Spleen (tissue), 11 donors: ENCODE measurements around the gene TMEM181. TPM values are rescaled to one million over a fixed set of nuclear protein-coding genes. Genes with fewer than 3 reads are reported as not detected.

Source experiments
- DNase-seq: peaks from one replicate; pipeline ENCODE4 v3.0.0-alpha.2; 2020
- H3K27ac ChIP-seq, 8 donors: fragments of 200-600 bp; sonication (generic) in 7 of 8; 1 replicate in 4 of 8; 2 replicates in 4 of 8; pipeline versions ENCODE4 v1.5.0 to v1.8.0; 2016 to 2021; ENCODE audit warnings: inconsistent platforms in 4 of 8, mild to moderate bottlenecking in 4 of 8, moderate library complexity in 1 of 8
- H3K27me3 ChIP-seq, 7 donors: fragments of 200-600 bp; sonication (generic) in 6 of 7; replicated peaks in 1 of 7; 1 replicate in 4 of 7; 2 replicates in 3 of 7; pipeline versions ENCODE4 v1.5.0 to v1.8.0; 2016 to 2021; ENCODE audit warnings: inconsistent platforms in 3 of 7, mild to moderate bottlenecking in 1 of 7
- H3K36me3 ChIP-seq, 6 donors: fragments of 200-600 bp; sonication (generic) in 5 of 6; 1 replicate in 4 of 6; 2 replicates in 2 of 6; pipeline versions ENCODE4 v1.5.0 to v1.8.0; 2016 to 2021; ENCODE audit warnings: inconsistent platforms in 2 of 6
- H3K4me1 ChIP-seq, 6 donors: fragments of 200-600 bp; sonication (generic) in 5 of 6; 1 replicate in 3 of 6; 2 replicates in 3 of 6; pipeline versions ENCODE4 v1.5.0 to v1.8.0; 2016 to 2021; ENCODE audit warnings: inconsistent platforms in 3 of 6
- H3K4me3 ChIP-seq, 8 donors: fragments of 200-600 bp; sonication (generic) in 7 of 8; 1 replicate in 4 of 8; 2 replicates in 4 of 8; pipeline versions ENCODE4 v1.5.0 to v1.8.0; 2016 to 2021; ENCODE audit warnings: inconsistent platforms in 4 of 8, mild to moderate bottlenecking in 4 of 8, moderate library complexity in 2 of 8
- H3K9me3 ChIP-seq, 8 donors: fragments of 200-600 bp; sonication (generic) in 7 of 8; 1 replicate in 4 of 8; 2 replicates in 4 of 8; pipeline versions ENCODE4 v1.5.0 to v1.8.0; 2016 to 2021; ENCODE audit warnings: inconsistent platforms in 4 of 8
- POLR2A ChIP-seq, 3 donors: fragments of 450-650 bp; IDR thresholded peaks; one replicate each; pipeline ENCODE4 v1.5.1; 2017; ENCODE audit warnings: antibody characterized with exemption in 3 of 3, mild to moderate bottlenecking in 1 of 3
- POLR2AphosphoS5 ChIP-seq, 3 donors: sonication (generic); formaldehyde crosslinking; IDR thresholded peaks; one replicate each; pipeline ENCODE4 v1.5.1; 2017; ENCODE audit warnings: antibody characterized with exemption in 3 of 3
- WGBS, 5 donors: extraction: QIAGEN DNeasy Blood & Tissue Kit in 3 of 5; methylation state at CpG; one replicate each; pipeline versions ENCODE4 v1.1.5 to v1.1.7; 2013 to 2018; 5-methylcytosine and 5-hydroxymethylcytosine counted together
- intact Hi-C: fragments of 100-400 bp; cut with DNase I; formaldehyde crosslinking; loops from one replicate; pipeline ENCODE4 v1.15.0; 2023; ENCODE audit warnings: low total_unique reads
- polyA plus RNA-seq, 3 donors: library from polyadenylated mRNA; stranded (reverse); fragments of 200-250 nt; gene quantifications; one replicate each; pipeline ENCODE4 v1.2.1, GENCODE V29; 2013
- total RNA-seq, 7 donors: library from RNA; depleted of rRNA in 3 of 7; stranded (reverse); fragments of >200 nt in 3 of 7; fragmentation: NEBNext Ultra II Directional in 4 of 7; extraction: Animal tissue kit (Norgen Biotek cat#: 25700) in 4 of 7; gene quantifications; one replicate each; pipeline versions ENCODE4 v1.1.0 to v1.2.1, GENCODE V29; 2016 to 2021
- TF ChIP-seq, protein P1 (sequence below), 11 experiments: fragments of 200-600 bp in 7 of 11; fragments of 450-650 bp in 4 of 11; sonication (generic) in 4 of 11; IDR thresholded peaks in 8 of 11; conservative IDR thresholded peaks in 3 of 11; 1 replicate in 7 of 11; 2 replicates in 4 of 11; pipeline versions ENCODE4 v1.4.0 to v1.8.0; 2016 to 2021; ENCODE audit warnings: antibody characterized with exemption in 11 of 11, inconsistent platforms in 4 of 11, mild to moderate bottlenecking in 1 of 11
- donor health status: healthy with polysubstance abuse.
- donor health status: DM: no; HTN: no; CAD: no; lungs with moderate emphysema.
- donor health status: DM: no; HTN: no; CAD: no.
- donor health status: Bipolar disorder and iron deficiency.
- donor health status: healthy.
- donor health status: DM: no; HTN: no; CAD: no.
- donor health status: DM: yes; HTN: yes; CAD: no.

The TMEM181 gene
- total and polyA plus RNA-seq, 10 donors: 7.0 to 39.4 (median 23.6) TPM

GRCh38 chr6:158608221-158608620 lies 48.3 kb downstream of the TMEM181 start:
- no peak overlapping the region for H3K27ac ChIP-seq
- intact Hi-C loops: no loop called here
- peaks cover 0 to 95% (median 63%) of the 10 kb centered on the region in 6 donors for H3K36me3 ChIP-seq
- TF ChIP-seq POLR2AphosphoS5 (IDR thresholded peaks at IDR 0.05) (no peak), POLR2A (IDR thresholded peaks at IDR 0.05) (no peak)
- TF ChIP-seq, protein P1, sequence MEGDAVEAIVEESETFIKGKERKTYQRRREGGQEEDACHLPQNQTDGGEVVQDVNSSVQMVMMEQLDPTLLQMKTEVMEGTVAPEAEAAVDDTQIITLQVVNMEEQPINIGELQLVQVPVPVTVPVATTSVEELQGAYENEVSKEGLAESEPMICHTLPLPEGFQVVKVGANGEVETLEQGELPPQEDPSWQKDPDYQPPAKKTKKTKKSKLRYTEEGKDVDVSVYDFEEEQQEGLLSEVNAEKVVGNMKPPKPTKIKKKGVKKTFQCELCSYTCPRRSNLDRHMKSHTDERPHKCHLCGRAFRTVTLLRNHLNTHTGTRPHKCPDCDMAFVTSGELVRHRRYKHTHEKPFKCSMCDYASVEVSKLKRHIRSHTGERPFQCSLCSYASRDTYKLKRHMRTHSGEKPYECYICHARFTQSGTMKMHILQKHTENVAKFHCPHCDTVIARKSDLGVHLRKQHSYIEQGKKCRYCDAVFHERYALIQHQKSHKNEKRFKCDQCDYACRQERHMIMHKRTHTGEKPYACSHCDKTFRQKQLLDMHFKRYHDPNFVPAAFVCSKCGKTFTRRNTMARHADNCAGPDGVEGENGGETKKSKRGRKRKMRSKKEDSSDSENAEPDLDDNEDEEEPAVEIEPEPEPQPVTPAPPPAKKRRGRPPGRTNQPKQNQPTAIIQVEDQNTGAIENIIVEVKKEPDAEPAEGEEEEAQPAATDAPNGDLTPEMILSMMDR (IDR thresholded peaks at IDR 0.05 in 8 of 11, conservative IDR thresholded peaks at IDR 0.05 in 3 of 11): no peak
- DNase-seq: no peak
- H3K4me3 ChIP-seq: no peak overlapping the region
- WGBS, 5 donors: 93 to 99% (median 95%) methylated on average over 11 to 12 of the region's 12 CpGs
- H3K9me3 ChIP-seq: no peaks in the 10 kb centered on the region
- H3K27me3 ChIP-seq: no peaks in the 10 kb centered on the region
- peaks cover 0 to 5% (median 0%) of the 10 kb centered on the region in 6 donors for H3K4me1 ChIP-seq

DNA sequence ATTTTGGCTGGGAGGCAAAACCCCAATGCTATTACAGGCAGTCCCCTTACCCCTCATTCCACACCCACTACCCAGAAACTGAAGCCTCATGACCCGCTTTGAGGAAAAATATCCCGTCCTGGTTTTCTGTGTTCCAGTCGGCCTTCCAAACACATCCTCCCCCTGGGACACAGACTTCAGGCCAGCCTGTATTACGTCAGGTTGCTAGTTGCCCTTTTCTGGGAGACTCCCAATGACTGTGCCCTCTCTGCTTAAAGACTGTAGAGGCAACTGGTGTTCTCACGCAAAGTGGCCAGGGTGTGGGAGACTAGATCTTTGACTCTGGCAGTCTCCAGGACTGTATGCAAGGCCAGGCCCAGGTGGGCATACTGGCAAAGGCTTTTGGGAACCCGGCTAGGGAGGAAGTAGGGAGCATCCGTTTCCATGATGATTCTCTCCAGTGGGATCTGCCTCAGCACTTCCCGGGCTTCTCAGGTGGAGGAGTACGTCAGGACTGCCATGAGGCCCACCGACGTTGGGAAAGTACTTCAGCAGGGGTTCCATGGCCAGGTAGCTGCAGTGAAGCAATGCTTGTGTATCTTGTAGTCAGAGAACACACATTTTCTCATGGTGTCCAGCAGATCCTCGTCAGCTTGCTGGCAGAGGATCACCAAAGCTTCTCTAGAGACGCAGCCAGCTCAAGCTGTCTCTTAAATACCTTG lies 49.7 kb downstream of the TMEM181 start:
- no peak for DNase-seq
- peaks cover 0 to 4% (median 0%) of the 10 kb centered on the region in 8 donors for H3K9me3 ChIP-seq
- H3K4me1 ChIP-seq: peaks cover 0 to 5% (median 0%) of the 10 kb centered on the region in 6 donors
- H3K27me3 ChIP-seq: no peaks in the 10 kb centered on the region
- TF ChIP-seq POLR2A (IDR thresholded peaks at IDR 0.05): no peak
- TF ChIP-seq POLR2AphosphoS5 (IDR thresholded peaks at IDR 0.05): no peak
- TF ChIP-seq, protein P1 (IDR thresholded peaks at IDR 0.05 in 8 of 11, conservative IDR thresholded peaks at IDR 0.05 in 3 of 11): no peak
- H3K27ac ChIP-seq: no peak overlapping the region
- H3K4me3 ChIP-seq: no peak overlapping the region
- H3K36me3 ChIP-seq: peaks cover 0 to 95% (median 63%) of the 10 kb centered on the region in 6 donors
- WGBS, 5 donors: 90 to 94% (median 93%) methylated on average over 13 of the region's 13 CpGs
- intact Hi-C loops: no loop called here

GRCh38 chr6:158610319-158610968 lies 50.6 kb downstream of the TMEM181 start:
- Histone ChIP-seq H3K27ac (no peak overlapping the region), H3K4me3 (no peak overlapping the region), H3K27me3 (no peaks in the 10 kb centered on the region), H3K36me3 (peaks cover 0 to 100% (median 63%) of the 10 kb centered on the region in 6 donors), H3K9me3 (peaks cover 0 to 10% (median 2%) of the 10 kb centered on the region in 8 donors), H3K4me1 (peaks cover 0 to 1% (median 0%) of the 10 kb centered on the region in 6 donors)
- no peak for DNase-seq
- 75 to 89% (median 80%) methylated on average over 9 of the region's 9 CpGs for WGBS, 5 donors
- TF ChIP-seq POLR2A (IDR thresholded peaks at IDR 0.05): no peak
- TF ChIP-seq, protein P1 (IDR thresholded peaks at IDR 0.05 in 8 of 11, conservative IDR thresholded peaks at IDR 0.05 in 3 of 11): no peak
- intact Hi-C loops: no loop called here

- Histone ChIP-seq H3K27ac (peak overlapping the region in 1 of 8 donors; percentile 28), H3K9me3 (peaks cover 0 to 15% (median 7%) of the 10 kb centered on the region in 8 donors), H3K4me3 (no peak overlapping the region), H3K36me3 (peaks cover 0 to 100% (median 58%) of the 10 kb centered on the region in 6 donors), H3K27me3 (no peaks in the 10 kb centered on the region), H3K4me1 (no peaks in the 10 kb centered on the region)
- intact Hi-C loops: no loop called here
- no peak for TF ChIP-seq POLR2AphosphoS5 (IDR thresholded peaks at IDR 0.05)
- DNase-seq: no peak
- 78 to 93% (median 87%) methylated on average over 3 of the region's 3 CpGs for WGBS, 5 donors
Observed at GRCh38 chr6:158611039-158611438, 51.1 kb downstream of the TMEM181 start.
